HepG2 (cell line): Measurements from ENCODE around the gene PPP1R7. TPM values are rescaled to one million over a fixed set of nuclear protein-coding genes. Genes with fewer than 3 reads are reported as not detected.

ENCODE experiments used
- ATAC-seq: fragments of 200-7000 bp; cut with Tn5 transposase; 3 replicates; pipeline ENCODE4 v1.9.1; 2020; ENCODE audit warnings: mild to moderate bottlenecking, moderate library complexity
- BruUV-seq: library from RNA; stranded (reverse); fragments of 400-500 nt; replicated peaks from 2 replicates; lab custom pipeline; 2021; lab: Mats Ljungman, UMichigan
- CTCF ChIA-PET: fragments of 300-600 bp; formaldehyde crosslinking; extraction: SDS; loops from one replicate; lab custom pipeline; 2021; ENCODE audit warnings: low total read pairs, inconsistent platforms, low intra/inter-chr PET ratio; lab: Yijun Ruan, JAX
- POLR2A ChIA-PET: fragments of 350-600 bp; sonication (Branson Sonifier 250); formaldehyde crosslinking; loops from one replicate; lab custom pipeline; 2020; ENCODE audit warnings: antibody characterized with exemption, inconsistent platforms; lab: Yijun Ruan, JAX
- DNase-seq: peaks from one replicate; pipeline ENCODE4 v3.0.0-alpha.2; 2015; ENCODE audit warnings: low spot score
- FAIRE-seq: peaks from 3 replicates; lab custom pipeline; 2011; peaks lifted over from hg19 to GRCh38; lab: Jason Lieb, UNC
- H2AFZ ChIP-seq: one replicate; pipeline ENCODE4 v1.6.1; 2011; ENCODE audit warnings: low read length, inconsistent platforms
- H3K27ac ChIP-seq: fragments of 300-600 bp; 3 replicates; pipeline ENCODE4 v1.8.0; 2011; ENCODE audit warnings: mixed run types, mild to moderate bottlenecking, mixed read lengths, low read length, inconsistent platforms; ENCODE audit not compliant: insufficient read depth; ENCODE audit errors: extremely low read length
- H3K27me3 ChIP-seq, 2 experiments: fragments of 200-600 bp in 1 of 2; 2 replicates in 1 of 2; 3 replicates in 1 of 2; pipeline versions ENCODE4 v1.6.0 to v1.8.0; 2011; ENCODE audit warnings: low read length in 2 of 2, mild to moderate bottlenecking in 2 of 2, moderate library complexity in 2 of 2, inconsistent platforms in 1 of 2; ENCODE audit not compliant: insufficient read depth in 2 of 2, control insufficient read depth in 1 of 2
- H3K36me3 ChIP-seq, 2 experiments: fragments of 200-600 bp in 1 of 2; replicated peaks in 1 of 2; 2 replicates in 1 of 2; 3 replicates in 1 of 2; pipeline versions ENCODE4 v1.5.1 to v1.8.0; 2011; ENCODE audit warnings: low read length in 2 of 2, inconsistent platforms in 1 of 2; ENCODE audit not compliant: insufficient read depth in 2 of 2, control insufficient read depth in 1 of 2
- H3K4me1 ChIP-seq: 2 replicates; pipeline ENCODE4 v1.5.1; 2012; ENCODE audit warnings: low read length, inconsistent platforms; ENCODE audit not compliant: insufficient read depth
- H3K4me2 ChIP-seq: 2 replicates; pipeline ENCODE4 v1.6.0; 2011; ENCODE audit warnings: low read depth, low read length, inconsistent platforms
- H3K4me3 ChIP-seq, 3 experiments: fragments of 200-600 bp in 1 of 3; sonication (generic), shearing (Covaris generic) in 1 of 3; replicated peaks in 1 of 3; 2 replicates each; pipeline ENCODE4 v1.5.1; 2011 to 2016; ENCODE audit warnings: low read length in 3 of 3, inconsistent platforms in 2 of 3, low read depth in 2 of 3, mild to moderate bottlenecking in 2 of 3, control low read depth in 1 of 3, mixed read lengths in 1 of 3; ENCODE audit not compliant: insufficient read depth in 1 of 3
- H3K79me2 ChIP-seq: one replicate; pipeline ENCODE4 v1.6.1; 2011; ENCODE audit warnings: low read length, inconsistent platforms; ENCODE audit not compliant: insufficient read depth
- H3K9ac ChIP-seq: 2 replicates; pipeline ENCODE4 v1.6.0; 2011; ENCODE audit warnings: mild to moderate bottlenecking, low read depth, low read length, inconsistent platforms; ENCODE audit not compliant: insufficient read depth
- H3K9me3 ChIP-seq: 2 replicates; pipeline ENCODE4 v1.5.1; 2012; ENCODE audit warnings: mild to moderate bottlenecking, low read length
- H4K20me1 ChIP-seq: 2 replicates; pipeline ENCODE4 v1.6.0; 2011; ENCODE audit warnings: inconsistent platforms, mild to moderate bottlenecking, low read length, moderate library complexity; ENCODE audit not compliant: insufficient read depth
- GLI4 ChIP-seq: sonication (generic); formaldehyde crosslinking; IDR thresholded peaks from 2 replicates; pipeline ENCODE4 v1.5.1; 2020; ENCODE audit warnings: missing genetic modification reagents, mild to moderate bottlenecking, moderate library complexity, borderline replicate concordance
- PAWR ChIP-seq: sonication (generic); formaldehyde crosslinking; IDR thresholded peaks from 2 replicates; pipeline ENCODE4 v1.4.0; 2020; ENCODE audit warnings: missing genetic modification reagents, mild to moderate bottlenecking, borderline replicate concordance
- RARG ChIP-seq: sonication (generic); formaldehyde crosslinking; IDR thresholded peaks from 2 replicates; pipeline ENCODE4 v1.4.0; 2020; ENCODE audit warnings: low read depth, mild to moderate bottlenecking, missing genetic modification reagents
- TAF15 ChIP-seq: fragments of 200-400 bp; formaldehyde crosslinking; IDR thresholded peaks from one replicate; pipeline ENCODE4 v1.6.1; 2018; ENCODE audit warnings: mild to moderate bottlenecking, low read depth, low read length; ENCODE audit not compliant: poor library complexity, severe bottlenecking
- ZKSCAN8 ChIP-seq: IDR thresholded peaks from 2 replicates; pipeline ENCODE4 v1.6.1; 2016; ENCODE audit warnings: borderline replicate concordance, missing genetic modification reagents, missing compliant biosample characterization
- ZNF121 ChIP-seq: sonication (generic); formaldehyde crosslinking; IDR thresholded peaks from 2 replicates; pipeline ENCODE4 v1.5.0; 2020; ENCODE audit warnings: mild to moderate bottlenecking, missing genetic modification reagents
- ZNF230 ChIP-seq: sonication (generic); formaldehyde crosslinking; IDR thresholded peaks from 2 replicates; pipeline ENCODE4 v1.4.0; 2020; ENCODE audit warnings: mild to moderate bottlenecking, missing genetic modification reagents
- ZNF556 ChIP-seq: sonication (generic); formaldehyde crosslinking; IDR thresholded peaks from 2 replicates; pipeline ENCODE4 v1.4.0; 2020; ENCODE audit warnings: mild to moderate bottlenecking, missing genetic modification reagents, borderline replicate concordance
- WGBS: methylation state at CpG from one replicate; pipeline ENCODE4 v1.1.6; 2017; ENCODE audit warnings: low lambda C conversion rate; 5-methylcytosine and 5-hydroxymethylcytosine counted together
- in situ Hi-C: cut with HindIII; loops from 2 replicates; pipeline ENCODE4 v1.10.0; 2017; ENCODE audit warnings: low pct_unique_long_range_greater_than_20kb; ENCODE audit not compliant: extremely low pct_ligation_motif_present
- intact Hi-C: fragments of 100-400 bp; cut with micrococcal nuclease; formaldehyde crosslinking; loops from one replicate; pipeline ENCODE4 v1.10.0; 2022; ENCODE audit not compliant: unreplicated experiment
- polyA plus RNA-seq, 8 experiments: library from polyadenylated mRNA; depleted of rRNA in 3 of 8; stranded (reverse) in 7 of 8; unstranded in 1 of 8; fragments of >200 nt; fragmentation: Illumina TruSeq in 4 of 8; extraction: Trizol in 4 of 8; gene quantifications; 2 replicates each; pipeline versions ENCODE4 v1.2.1 to v1.2.3, GENCODE V29; 2011 to 2016; ENCODE audit warnings: low read depth in 4 of 8, missing spikeins in 1 of 8, mixed read lengths in 1 of 8; ENCODE audit not compliant: insufficient read depth in 1 of 8
- total RNA-seq, 5 experiments: library from RNA; depleted of rRNA; stranded (reverse); fragments of >200 nt; fragmentation: Illumina TruSeq; extraction: Trizol; gene quantifications; 2 replicates each; pipeline ENCODE4 v1.2.3, GENCODE V29; 2016; ENCODE audit warnings: low read depth in 1 of 5
- TF ChIP-seq, protein P1 (sequence below): sonication (generic); formaldehyde crosslinking; conservative IDR thresholded peaks from 2 replicates; pipeline ENCODE4 v1.4.0; 2020; ENCODE audit warnings: mild to moderate bottlenecking, missing genetic modification reagents, moderate library complexity
- TF ChIP-seq, protein P2 (sequence below): sonication (generic); formaldehyde crosslinking; IDR thresholded peaks from 2 replicates; pipeline ENCODE4 v1.9.0; 2022; ENCODE audit warnings: missing genetic modification reagents, mild to moderate bottlenecking, borderline replicate concordance
- TF ChIP-seq, protein P3 (sequence below): sonication (generic); formaldehyde crosslinking; IDR thresholded peaks from 2 replicates; pipeline ENCODE4 v1.4.0; 2020; ENCODE audit warnings: missing genetic modification reagents, borderline replicate concordance

PPP1R7 gene
- total and polyA plus RNA-seq, 2 of the 13 experiments (the other 11 are each of a cell fraction or from before 2014, with no cell fraction given) = 33.3 to 67.9 TPM

- H3K79me2 ChIP-seq = peaks cover 23% of the 10 kb centered on the region
- 0 out of 2 replicates have a peak, but pooled peaks have one; percentile 24 for TF ChIP-seq PAWR (CRISPR knock-in tag)
- TF ChIP-seq, protein P1, sequence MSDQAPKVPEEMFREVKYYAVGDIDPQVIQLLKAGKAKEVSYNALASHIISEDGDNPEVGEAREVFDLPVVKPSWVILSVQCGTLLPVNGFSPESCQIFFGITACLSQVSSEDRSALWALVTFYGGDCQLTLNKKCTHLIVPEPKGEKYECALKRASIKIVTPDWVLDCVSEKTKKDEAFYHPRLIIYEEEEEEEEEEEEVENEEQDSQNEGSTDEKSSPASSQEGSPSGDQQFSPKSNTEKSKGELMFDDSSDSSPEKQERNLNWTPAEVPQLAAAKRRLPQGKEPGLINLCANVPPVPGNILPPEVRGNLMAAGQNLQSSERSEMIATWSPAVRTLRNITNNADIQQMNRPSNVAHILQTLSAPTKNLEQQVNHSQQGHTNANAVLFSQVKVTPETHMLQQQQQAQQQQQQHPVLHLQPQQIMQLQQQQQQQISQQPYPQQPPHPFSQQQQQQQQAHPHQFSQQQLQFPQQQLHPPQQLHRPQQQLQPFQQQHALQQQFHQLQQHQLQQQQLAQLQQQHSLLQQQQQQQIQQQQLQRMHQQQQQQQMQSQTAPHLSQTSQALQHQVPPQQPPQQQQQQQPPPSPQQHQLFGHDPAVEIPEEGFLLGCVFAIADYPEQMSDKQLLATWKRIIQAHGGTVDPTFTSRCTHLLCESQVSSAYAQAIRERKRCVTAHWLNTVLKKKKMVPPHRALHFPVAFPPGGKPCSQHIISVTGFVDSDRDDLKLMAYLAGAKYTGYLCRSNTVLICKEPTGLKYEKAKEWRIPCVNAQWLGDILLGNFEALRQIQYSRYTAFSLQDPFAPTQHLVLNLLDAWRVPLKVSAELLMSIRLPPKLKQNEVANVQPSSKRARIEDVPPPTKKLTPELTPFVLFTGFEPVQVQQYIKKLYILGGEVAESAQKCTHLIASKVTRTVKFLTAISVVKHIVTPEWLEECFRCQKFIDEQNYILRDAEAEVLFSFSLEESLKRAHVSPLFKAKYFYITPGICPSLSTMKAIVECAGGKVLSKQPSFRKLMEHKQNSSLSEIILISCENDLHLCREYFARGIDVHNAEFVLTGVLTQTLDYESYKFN (CRISPR knock-in tag) = 0 out of 2 replicates have a peak, but pooled peaks have one; percentile 3
- no peak for TF ChIP-seq TAF15
- TF ChIP-seq, protein P2, sequence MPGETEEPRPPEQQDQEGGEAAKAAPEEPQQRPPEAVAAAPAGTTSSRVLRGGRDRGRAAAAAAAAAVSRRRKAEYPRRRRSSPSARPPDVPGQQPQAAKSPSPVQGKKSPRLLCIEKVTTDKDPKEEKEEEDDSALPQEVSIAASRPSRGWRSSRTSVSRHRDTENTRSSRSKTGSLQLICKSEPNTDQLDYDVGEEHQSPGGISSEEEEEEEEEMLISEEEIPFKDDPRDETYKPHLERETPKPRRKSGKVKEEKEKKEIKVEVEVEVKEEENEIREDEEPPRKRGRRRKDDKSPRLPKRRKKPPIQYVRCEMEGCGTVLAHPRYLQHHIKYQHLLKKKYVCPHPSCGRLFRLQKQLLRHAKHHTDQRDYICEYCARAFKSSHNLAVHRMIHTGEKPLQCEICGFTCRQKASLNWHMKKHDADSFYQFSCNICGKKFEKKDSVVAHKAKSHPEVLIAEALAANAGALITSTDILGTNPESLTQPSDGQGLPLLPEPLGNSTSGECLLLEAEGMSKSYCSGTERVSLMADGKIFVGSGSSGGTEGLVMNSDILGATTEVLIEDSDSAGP = 0 out of 2 replicates have a peak, but pooled peaks have one; percentile 23
- 0 out of 2 replicates have a peak, but pooled peaks have one; percentile 12 for TF ChIP-seq ZNF556 (CRISPR knock-in tag)
- 0 out of 2 replicates have a peak, but pooled peaks have one; percentile 40 for TF ChIP-seq ZNF121
- 0 out of 2 replicates have a peak, but pooled peaks have one; percentile 0 for TF ChIP-seq GLI4 (CRISPR knock-in tag)
- 0 out of 2 replicates have a peak, but pooled peaks have one; percentile 42 for TF ChIP-seq ZNF230
- TF ChIP-seq ZKSCAN8 (CRISPR knock-in tag) = no peak
- TF ChIP-seq, protein P3, sequence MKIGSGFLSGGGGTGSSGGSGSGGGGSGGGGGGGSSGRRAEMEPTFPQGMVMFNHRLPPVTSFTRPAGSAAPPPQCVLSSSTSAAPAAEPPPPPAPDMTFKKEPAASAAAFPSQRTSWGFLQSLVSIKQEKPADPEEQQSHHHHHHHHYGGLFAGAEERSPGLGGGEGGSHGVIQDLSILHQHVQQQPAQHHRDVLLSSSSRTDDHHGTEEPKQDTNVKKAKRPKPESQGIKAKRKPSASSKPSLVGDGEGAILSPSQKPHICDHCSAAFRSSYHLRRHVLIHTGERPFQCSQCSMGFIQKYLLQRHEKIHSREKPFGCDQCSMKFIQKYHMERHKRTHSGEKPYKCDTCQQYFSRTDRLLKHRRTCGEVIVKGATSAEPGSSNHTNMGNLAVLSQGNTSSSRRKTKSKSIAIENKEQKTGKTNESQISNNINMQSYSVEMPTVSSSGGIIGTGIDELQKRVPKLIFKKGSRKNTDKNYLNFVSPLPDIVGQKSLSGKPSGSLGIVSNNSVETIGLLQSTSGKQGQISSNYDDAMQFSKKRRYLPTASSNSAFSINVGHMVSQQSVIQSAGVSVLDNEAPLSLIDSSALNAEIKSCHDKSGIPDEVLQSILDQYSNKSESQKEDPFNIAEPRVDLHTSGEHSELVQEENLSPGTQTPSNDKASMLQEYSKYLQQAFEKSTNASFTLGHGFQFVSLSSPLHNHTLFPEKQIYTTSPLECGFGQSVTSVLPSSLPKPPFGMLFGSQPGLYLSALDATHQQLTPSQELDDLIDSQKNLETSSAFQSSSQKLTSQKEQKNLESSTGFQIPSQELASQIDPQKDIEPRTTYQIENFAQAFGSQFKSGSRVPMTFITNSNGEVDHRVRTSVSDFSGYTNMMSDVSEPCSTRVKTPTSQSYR (CRISPR knock-in tag) = peak; percentile 38; the same call in 1 of the 2 replicates
- no peak for TF ChIP-seq RARG (CRISPR knock-in tag)
- intact Hi-C loops (no loop called here), in situ Hi-C loops (loop anchor here (5.0 to 25.0 kb wide), 2 partner anchors 124 to 654 kb away; partner anchors contain the start of genes ANKMY1, DUSP28 and RNPEPL1)
- H4K20me1 ChIP-seq = no peaks in the 10 kb centered on the region
- ChIA-PET POLR2A (interaction anchor here (0.7 to 2.2 kb wide), 10 partner anchors 9 to 655 kb away, joined by 3 to 9 read pairs (median 4); partner anchors contain the start of genes DTYMK, MTERF4, PASK and PPP1R7), CTCF (no interaction called here)
- no peak overlapping the region for H3K27ac ChIP-seq
- H3K9me3 ChIP-seq = no peaks in the 10 kb centered on the region
- H2AFZ ChIP-seq = no peak overlapping the region
- no TSS peak for BruUV-seq
- H3K27me3 ChIP-seq = peaks cover 14 to 33% of the 10 kb centered on the region in 2 experiments
- peak overlapping the region; percentile 4; the same call in 1 of the 2 replicates for H3K9ac ChIP-seq
- no peak for DNase-seq
- peaks cover 55% of the 10 kb centered on the region for H3K4me1 ChIP-seq
- H3K36me3 ChIP-seq = no peaks in the 10 kb centered on the region
- no peak for FAIRE-seq
- H3K4me2 ChIP-seq = peak overlapping the region; percentile 49
- WGBS = 31% methylated on average over 9 of the region's 14 CpGs
- H3K4me3 ChIP-seq = no peak overlapping the region; a peak in 1 of 6 replicates
- peak; percentile 4 for ATAC-seq
These were observed 66.0 kb downstream of the PPP1R7 start for GRCh38 chr2:241216211-241216761.
